Activated T-cell treated with anti-CD3 and anti-CD28 coated beads, Interleukin-2, amount 50 U/mL, for 4 hours (primary cell): ENCODE results near the gene BRAF. TPM values are rescaled to one million over a fixed set of nuclear protein-coding genes. Genes with fewer than 3 reads are reported as not detected.
"Not testable (repeated sequence)": the region's sequence is repeated elsewhere in the genome, so short reads cannot be mapped to it uniquely, and the experiment has no call there.

ENCODE experiments used
- ATAC-seq, 2 donors: fragments of 200-7000 bp; cut with Tn5 transposase; one replicate each; pipeline ENCODE4 v1.10.0; 2021
- DNase-seq: peaks from one replicate; pipeline ENCODE4 v3.0.0-alpha.2; 2020
- H3K27me3 Mint-ChIP-seq: one replicate; pipeline ENCODE4 v1.8.0; 2021; ENCODE audit warnings: low read depth, mixed read lengths
- H3K36me3 Mint-ChIP-seq: one replicate; pipeline ENCODE4 v1.8.0; 2022; ENCODE audit warnings: mixed read lengths; ENCODE audit not compliant: insufficient read depth
- H3K4me1 Mint-ChIP-seq: one replicate; pipeline ENCODE4 v1.8.0; 2021; ENCODE audit warnings: low read depth, mixed read lengths
- H3K4me3 Mint-ChIP-seq: one replicate; pipeline ENCODE4 v1.8.0; 2021; ENCODE audit warnings: mild to moderate bottlenecking, moderate library complexity, mixed read lengths
- H3K9me3 Mint-ChIP-seq: one replicate; pipeline ENCODE4 v1.8.0; 2021; ENCODE audit warnings: mixed read lengths
- total RNA-seq, 3 donors: library from RNA; stranded (reverse); gene quantifications; one replicate each; pipeline ENCODE4 v1.2.1, GENCODE V29; 2021

Gene BRAF
- total RNA-seq, 3 donors from 2014 or later, result 27.2 to 29.7 (median 27.8) TPM

GRCh38 chr7:140817383-140817782, 107.3 kb downstream of the BRAF start:
- H3K36me3 Mint-ChIP-seq, result peaks cover 24% of the 10 kb centered on the region

GRCh38 chr7:140810830-140811556, 113.7 kb downstream of the BRAF start:
- DNase-seq (peak; percentile 38), ATAC-seq (peak; percentile 80 to 87)
- Mint-ChIP-seq H3K4me3 (no peak overlapping the region), H3K4me1 (peaks cover 3% of the 10 kb centered on the region), H3K9me3 (no peaks in the 10 kb centered on the region), H3K36me3 (peaks cover 3% of the 10 kb centered on the region), H3K27me3 (no peaks in the 10 kb centered on the region)

More at GRCh38 chr7:140817383-140817782, 107.3 kb downstream of the BRAF start:
- DNase-seq, H3K4me1 Mint-ChIP-seq, H3K4me3 Mint-ChIP-seq, ATAC-seq, H3K9me3 Mint-ChIP-seq, H3K27me3 Mint-ChIP-seq: not testable (repeated sequence)

- DNase-seq, result no peak
- peaks cover 5% of the 10 kb centered on the region for H3K36me3 Mint-ChIP-seq
- H3K9me3 Mint-ChIP-seq, result no peaks in the 10 kb centered on the region
- no peak for ATAC-seq
- peaks cover 3% of the 10 kb centered on the region for H3K4me1 Mint-ChIP-seq
- H3K4me3 Mint-ChIP-seq, result no peak overlapping the region
- H3K27me3 Mint-ChIP-seq, result no peaks in the 10 kb centered on the region
These were observed 114.3 kb downstream of the BRAF start for GRCh38 chr7:140810385-140810784.

- Mint-ChIP-seq H3K36me3 (peaks cover 31% of the 10 kb centered on the region), H3K27me3 (no peaks in the 10 kb centered on the region), H3K9me3 (no peaks in the 10 kb centered on the region), H3K4me3 (no peak overlapping the region), H3K4me1 (no peaks in the 10 kb centered on the region)
- DNase-seq, result no peak
- ATAC-seq, result no peak
These were observed 145.8 kb downstream of the BRAF start for GRCh38 chr7:140778975-140779374.

GRCh38 chr7:140778568-140778967, 146.2 kb downstream of the BRAF start:
- no peak for DNase-seq
- ATAC-seq, result no peak
- Mint-ChIP-seq H3K4me1 (no peaks in the 10 kb centered on the region), H3K4me3 (no peak overlapping the region), H3K27me3 (no peaks in the 10 kb centered on the region), H3K9me3 (no peaks in the 10 kb centered on the region), H3K36me3 (peaks cover 32% of the 10 kb centered on the region)

- H3K4me3 Mint-ChIP-seq, result no peak overlapping the region
- H3K4me1 Mint-ChIP-seq, result no peaks in the 10 kb centered on the region
- H3K27me3 Mint-ChIP-seq, result no peaks in the 10 kb centered on the region
- H3K36me3 Mint-ChIP-seq, result peaks cover 50% of the 10 kb centered on the region
- H3K9me3 Mint-ChIP-seq, result no peaks in the 10 kb centered on the region
- DNase-seq, result no peak
- ATAC-seq, result no peak
These were observed 150.4 kb downstream of the BRAF start for GRCh38 chr7:140774371-140774770.

- Mint-ChIP-seq H3K27me3 (no peaks in the 10 kb centered on the region), H3K36me3 (peaks cover 52% of the 10 kb centered on the region), H3K9me3 (no peaks in the 10 kb centered on the region), H3K4me3 (no peak overlapping the region), H3K4me1 (no peaks in the 10 kb centered on the region)
- no peak for ATAC-seq
- DNase-seq, result no peak
These were observed 151.6 kb downstream of the BRAF start for GRCh38 chr7:140773104-140773503.

- H3K4me3 Mint-ChIP-seq, result no peak overlapping the region
- ATAC-seq (no peak), DNase-seq (no peak)
- H3K4me1 Mint-ChIP-seq, result no peaks in the 10 kb centered on the region
- no peaks in the 10 kb centered on the region for H3K27me3 Mint-ChIP-seq
- peaks cover 59% of the 10 kb centered on the region for H3K36me3 Mint-ChIP-seq
- peaks cover 6% of the 10 kb centered on the region for H3K9me3 Mint-ChIP-seq
These were observed 152.9 kb downstream of the BRAF start for GRCh38 chr7:140771826-140772225.

GRCh38 chr7:140769852-140770251, 154.9 kb downstream of the BRAF start:
- H3K9me3 Mint-ChIP-seq, result peaks cover 6% of the 10 kb centered on the region
- H3K36me3 Mint-ChIP-seq, result peaks cover 53% of the 10 kb centered on the region
- no peak overlapping the region for H3K4me3 Mint-ChIP-seq
- no peak for ATAC-seq
- no peak for DNase-seq
- no peaks in the 10 kb centered on the region for H3K27me3 Mint-ChIP-seq
- no peaks in the 10 kb centered on the region for H3K4me1 Mint-ChIP-seq

GRCh38 chr7:140767418-140767817, 157.3 kb downstream of the BRAF start:
- Mint-ChIP-seq H3K4me3 (no peak overlapping the region), H3K36me3 (peaks cover 40% of the 10 kb centered on the region), H3K9me3 (peaks cover 6% of the 10 kb centered on the region), H3K27me3 (no peaks in the 10 kb centered on the region), H3K4me1 (no peaks in the 10 kb centered on the region)
- DNase-seq (no peak), ATAC-seq (no peak)

GRCh38 chr7:140765441-140765840, 159.3 kb downstream of the BRAF start:
- not testable (repeated sequence) for ATAC-seq, H3K9me3 Mint-ChIP-seq, H3K4me1 Mint-ChIP-seq, H3K4me3 Mint-ChIP-seq, H3K27me3 Mint-ChIP-seq, DNase-seq
- H3K36me3 Mint-ChIP-seq, result peaks cover 31% of the 10 kb centered on the region

GRCh38 chr7:140763166-140763565, 161.6 kb downstream of the BRAF start:
- not testable (repeated sequence) for H3K4me3 Mint-ChIP-seq

GRCh38 chr7:140761375-140761774, 163.4 kb downstream of the BRAF start:
- H3K9me3 Mint-ChIP-seq, DNase-seq, ATAC-seq, H3K4me3 Mint-ChIP-seq, H3K4me1 Mint-ChIP-seq, H3K27me3 Mint-ChIP-seq: not testable (repeated sequence)
- peaks cover 11% of the 10 kb centered on the region for H3K36me3 Mint-ChIP-seq

More at GRCh38 chr7:140763166-140763565, 161.6 kb downstream of the BRAF start:
- not testable (repeated sequence) for ATAC-seq, H3K27me3 Mint-ChIP-seq, H3K9me3 Mint-ChIP-seq, H3K4me1 Mint-ChIP-seq, DNase-seq
- H3K36me3 Mint-ChIP-seq, result peaks cover 21% of the 10 kb centered on the region

- Mint-ChIP-seq H3K36me3 (peaks cover 23% of the 10 kb centered on the region), H3K4me3 (no peak overlapping the region)
- ATAC-seq, result no peak
These were observed 170.2 kb downstream of the BRAF start for GRCh38 chr7:140754506-140754905.

GRCh38 chr7:140752533-140752932, 172.2 kb downstream of the BRAF start:
- Mint-ChIP-seq H3K27me3 (no peaks in the 10 kb centered on the region), H3K36me3 (peaks cover 29% of the 10 kb centered on the region), H3K9me3 (no peaks in the 10 kb centered on the region), H3K4me1 (no peaks in the 10 kb centered on the region), H3K4me3 (no peak overlapping the region)
- no peak for ATAC-seq
- no peak for DNase-seq

More at GRCh38 chr7:140754506-140754905, 170.2 kb downstream of the BRAF start:
- Mint-ChIP-seq H3K4me1 (no peaks in the 10 kb centered on the region), H3K27me3 (no peaks in the 10 kb centered on the region), H3K9me3 (no peaks in the 10 kb centered on the region)
- DNase-seq, result no peak
